DOHH2 (cell line): ENCODE measurements around the gene PES1.
"Not testable (repeated sequence)": the region's sequence is repeated elsewhere in the genome, so short reads cannot be mapped to it uniquely, and the experiment has no call there.

Experiments
- H3F3A ChIP-seq: fragments of 200-600 bp; sonication (generic), shearing (Covaris generic); 2 replicates; pipeline ENCODE4 v1.6.0; 2016; ENCODE audit warnings: antibody characterized with exemption, mild to moderate bottlenecking; ENCODE audit not compliant: control insufficient read depth, insufficient read depth
- H3K27ac ChIP-seq: fragments of 200-600 bp; sonication (generic); 2 replicates; pipeline ENCODE4 v1.5.1; 2014; ENCODE audit warnings: low read depth, mild to moderate bottlenecking, low read length, moderate library complexity
- H3K27me3 ChIP-seq: fragments of 200-600 bp; sonication (generic); 2 replicates; pipeline ENCODE4 v1.6.1; 2014; ENCODE audit warnings: mild to moderate bottlenecking, low read length, mixed read lengths; ENCODE audit not compliant: control insufficient read depth
- H3K36me3 ChIP-seq: fragments of 200-600 bp; sonication (generic); 2 replicates; pipeline ENCODE4 v1.6.1; 2014; ENCODE audit warnings: mild to moderate bottlenecking, low read length, moderate library complexity, mixed read lengths; ENCODE audit not compliant: control insufficient read depth
- H3K4me1 ChIP-seq: fragments of 200-600 bp; sonication (generic); 2 replicates; pipeline ENCODE4 v1.6.1; 2014; ENCODE audit warnings: mild to moderate bottlenecking, low read length, mixed read lengths; ENCODE audit not compliant: control insufficient read depth
- H3K4me2 ChIP-seq: fragments of 200-600 bp; sonication (generic); 2 replicates; pipeline ENCODE4 v1.6.0; 2014; ENCODE audit warnings: mild to moderate bottlenecking, low read length, moderate library complexity
- H3K4me3 ChIP-seq: fragments of 200-600 bp; sonication (generic); 2 replicates; pipeline ENCODE4 v1.5.1; 2014; ENCODE audit warnings: mild to moderate bottlenecking, low read length, mixed read lengths
- H3K79me2 ChIP-seq: fragments of 200-600 bp; sonication (generic); 2 replicates; pipeline ENCODE4 v1.6.1; 2014; ENCODE audit warnings: mild to moderate bottlenecking, low read length, mixed read lengths; ENCODE audit not compliant: control insufficient read depth
- H3K9me2 ChIP-seq: fragments of 200-600 bp; sonication (generic); replicated peaks from 2 replicates; pipeline ENCODE4 v1.6.1; 2014; ENCODE audit warnings: mild to moderate bottlenecking, low read length, mixed read lengths; ENCODE audit not compliant: control insufficient read depth
- H3K9me3 ChIP-seq: fragments of 200-600 bp; sonication (generic); 2 replicates; pipeline ENCODE4 v1.6.1; 2014; ENCODE audit warnings: antibody characterized with exemption, low read length, mixed read lengths; ENCODE audit not compliant: control insufficient read depth, insufficient read depth
- H4K20me1 ChIP-seq: fragments of 200-600 bp; sonication (generic); 2 replicates; pipeline ENCODE4 v1.6.0; 2014; ENCODE audit warnings: low read depth, mild to moderate bottlenecking, antibody characterized with exemption, low read length, moderate library complexity; ENCODE audit not compliant: control insufficient read depth, insufficient read depth
- EZH2phosphoT487 ChIP-seq: fragments of 200-600 bp; sonication (generic); IDR thresholded peaks from 2 replicates; pipeline ENCODE4 v1.6.1; 2017; ENCODE audit warnings: borderline replicate concordance, mild to moderate bottlenecking, antibody characterized with exemption, low read length, moderate library complexity, mixed read lengths
- TF ChIP-seq, protein P1 (sequence below): fragments of 200-600 bp; sonication (generic); IDR thresholded peaks from one replicate; pipeline ENCODE4 v1.5.1; 2014; ENCODE audit warnings: antibody characterized with exemption, mild to moderate bottlenecking, low read depth, low read length; ENCODE audit not compliant: poor library complexity, severe bottlenecking

The PES1 gene

DNA sequence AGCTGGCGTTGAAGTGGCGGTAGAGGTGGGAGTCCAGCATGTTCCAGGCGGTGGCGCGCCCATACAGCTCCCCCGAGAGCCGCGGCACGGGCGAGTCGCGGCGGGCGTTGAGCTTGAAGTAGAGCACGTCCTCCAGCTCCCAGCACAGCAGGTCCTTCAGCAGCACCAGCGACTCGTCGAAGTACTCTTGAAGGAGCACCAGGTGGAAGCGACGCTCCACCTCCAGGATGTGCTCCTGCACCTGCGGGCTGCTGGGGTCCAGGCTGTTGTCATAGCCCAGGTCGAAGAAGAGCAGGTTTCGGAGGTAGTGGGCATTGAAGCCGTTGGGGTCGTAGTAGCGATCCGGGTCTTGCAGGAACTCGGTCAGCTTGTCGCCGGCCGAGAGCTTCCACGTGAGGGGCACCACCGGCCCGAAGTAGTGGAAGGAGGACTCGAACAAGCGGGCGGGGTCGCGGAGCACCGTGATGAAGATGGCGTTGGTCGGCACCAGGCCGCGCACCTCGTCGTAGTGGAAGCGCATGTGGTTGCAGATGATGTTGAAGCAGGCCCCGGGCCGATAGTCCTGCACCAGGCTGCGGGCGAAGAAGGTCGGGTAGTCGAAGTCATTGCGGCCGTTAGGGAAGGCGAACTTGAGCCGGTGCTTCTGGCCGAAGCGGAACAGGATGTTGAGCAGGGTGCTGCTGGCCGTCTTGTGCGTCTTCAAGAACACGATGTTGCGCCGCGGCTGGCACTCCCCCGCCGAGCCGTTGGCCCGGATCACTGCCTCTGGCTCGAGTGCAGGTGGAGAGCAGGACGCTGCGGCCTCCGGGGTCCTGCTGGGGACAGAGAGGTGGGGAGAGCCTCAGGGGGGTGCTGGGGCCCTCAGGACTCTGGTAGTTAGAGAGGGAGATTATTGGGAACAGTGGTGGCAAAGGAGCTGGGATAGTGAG lies 36.2 kb downstream of the PES1 start:
- TF ChIP-seq, protein P1, sequence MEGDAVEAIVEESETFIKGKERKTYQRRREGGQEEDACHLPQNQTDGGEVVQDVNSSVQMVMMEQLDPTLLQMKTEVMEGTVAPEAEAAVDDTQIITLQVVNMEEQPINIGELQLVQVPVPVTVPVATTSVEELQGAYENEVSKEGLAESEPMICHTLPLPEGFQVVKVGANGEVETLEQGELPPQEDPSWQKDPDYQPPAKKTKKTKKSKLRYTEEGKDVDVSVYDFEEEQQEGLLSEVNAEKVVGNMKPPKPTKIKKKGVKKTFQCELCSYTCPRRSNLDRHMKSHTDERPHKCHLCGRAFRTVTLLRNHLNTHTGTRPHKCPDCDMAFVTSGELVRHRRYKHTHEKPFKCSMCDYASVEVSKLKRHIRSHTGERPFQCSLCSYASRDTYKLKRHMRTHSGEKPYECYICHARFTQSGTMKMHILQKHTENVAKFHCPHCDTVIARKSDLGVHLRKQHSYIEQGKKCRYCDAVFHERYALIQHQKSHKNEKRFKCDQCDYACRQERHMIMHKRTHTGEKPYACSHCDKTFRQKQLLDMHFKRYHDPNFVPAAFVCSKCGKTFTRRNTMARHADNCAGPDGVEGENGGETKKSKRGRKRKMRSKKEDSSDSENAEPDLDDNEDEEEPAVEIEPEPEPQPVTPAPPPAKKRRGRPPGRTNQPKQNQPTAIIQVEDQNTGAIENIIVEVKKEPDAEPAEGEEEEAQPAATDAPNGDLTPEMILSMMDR: no peak
- TF ChIP-seq EZH2phosphoT487: no peak
- no peak overlapping the region for H3K27ac ChIP-seq
- no peaks in the 10 kb centered on the region for H3K4me1 ChIP-seq
- H3K4me2 ChIP-seq: no peak overlapping the region
- H3F3A ChIP-seq: no peaks in the 10 kb centered on the region
- no peaks in the 10 kb centered on the region for H3K9me3 ChIP-seq
- H3K9me2 ChIP-seq: no peaks in the 10 kb centered on the region
- no peaks in the 10 kb centered on the region for H4K20me1 ChIP-seq
- H3K27me3 ChIP-seq: no peaks in the 10 kb centered on the region
- no peaks in the 10 kb centered on the region for H3K36me3 ChIP-seq
- no peak overlapping the region for H3K4me3 ChIP-seq
- H3K79me2 ChIP-seq: no peaks in the 10 kb centered on the region

DNA sequence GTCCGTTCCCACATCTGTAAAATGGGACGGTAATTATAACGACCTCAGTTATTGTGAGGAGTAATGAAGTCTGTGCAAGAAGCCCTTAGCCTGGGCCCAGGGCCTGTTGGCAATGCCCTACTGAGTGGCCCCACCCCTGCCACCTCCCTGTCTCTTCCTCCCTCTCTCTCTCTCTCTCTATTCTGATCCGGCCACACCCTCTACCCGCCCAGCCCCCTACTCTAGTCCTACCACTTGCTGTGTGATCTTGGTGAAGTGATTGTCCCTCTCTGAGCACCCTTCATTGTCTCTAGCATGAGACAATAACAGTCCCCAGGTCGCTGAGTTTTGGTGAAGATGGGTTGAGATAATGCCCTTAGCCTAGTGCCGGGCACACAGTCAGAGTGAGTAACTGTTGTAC lies 37.7 kb downstream of the PES1 start:
- Histone ChIP-seq H3K27ac (no peak overlapping the region), H4K20me1 (no peaks in the 10 kb centered on the region), H3K4me3 (no peak overlapping the region), H3K4me2 (no peak overlapping the region), H3K4me1 (no peaks in the 10 kb centered on the region), H3K9me3 (no peaks in the 10 kb centered on the region), H3K79me2 (no peaks in the 10 kb centered on the region), H3K27me3 (no peaks in the 10 kb centered on the region), H3F3A (no peaks in the 10 kb centered on the region), H3K9me2 (no peaks in the 10 kb centered on the region), H3K36me3 (no peaks in the 10 kb centered on the region)
- TF ChIP-seq, protein P1: no peak
- TF ChIP-seq EZH2phosphoT487: no peak

DNA sequence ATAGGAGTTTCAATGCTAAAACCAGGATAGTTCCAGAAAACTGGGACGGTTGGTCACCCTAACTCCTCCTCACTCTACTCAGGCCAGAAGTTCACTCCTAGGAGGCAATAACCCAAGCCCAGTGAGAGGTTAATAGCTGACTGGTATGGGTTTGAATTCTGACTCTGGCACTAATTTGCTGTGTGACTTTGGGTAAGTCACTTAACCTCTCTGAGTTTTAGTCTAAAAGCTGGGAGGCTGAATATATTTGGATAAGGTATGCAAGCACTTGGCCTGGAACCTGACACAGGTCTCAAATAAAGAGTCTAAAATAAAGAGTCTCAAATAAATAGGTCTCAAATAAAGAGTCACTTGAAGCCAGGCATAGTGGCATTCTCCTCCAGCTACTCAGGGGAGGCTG lies 39.0 kb downstream of the PES1 start:
- no peaks in the 10 kb centered on the region for H4K20me1 ChIP-seq
- no peaks in the 10 kb centered on the region for H3K4me1 ChIP-seq
- H3K79me2 ChIP-seq: no peaks in the 10 kb centered on the region
- H3K36me3 ChIP-seq: no peaks in the 10 kb centered on the region
- H3K27me3 ChIP-seq: no peaks in the 10 kb centered on the region
- no peak overlapping the region for H3K4me2 ChIP-seq
- no peaks in the 10 kb centered on the region for H3K9me2 ChIP-seq
- no peak for TF ChIP-seq EZH2phosphoT487
- TF ChIP-seq, protein P1: no peak
- H3K27ac ChIP-seq: no peak overlapping the region
- H3K4me3 ChIP-seq: no peak overlapping the region
- H3F3A ChIP-seq: no peaks in the 10 kb centered on the region
- H3K9me3 ChIP-seq: no peaks in the 10 kb centered on the region

DNA sequence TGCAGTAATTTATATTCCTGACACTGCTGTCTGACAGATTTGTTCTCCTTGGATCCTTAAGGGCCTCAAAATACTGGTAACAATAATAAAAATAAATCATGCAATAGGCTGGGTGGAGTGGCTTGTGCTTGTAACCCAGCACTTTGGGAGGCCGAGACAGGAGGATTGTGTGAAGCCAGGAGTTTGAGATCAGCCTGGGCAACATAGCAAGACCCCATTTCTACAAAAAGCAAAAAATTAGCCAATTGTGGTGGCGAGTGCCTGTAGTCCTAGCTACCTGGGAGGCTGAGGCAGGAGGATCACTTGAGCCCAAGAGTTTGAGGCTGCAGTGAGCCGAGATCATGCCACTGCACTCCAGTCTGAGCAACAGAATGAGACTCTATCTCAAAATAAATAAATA lies 39.9 kb downstream of the PES1 start:
- H3K27ac ChIP-seq, H3K36me3 ChIP-seq, H3K4me1 ChIP-seq, H3F3A ChIP-seq, H3K4me3 ChIP-seq, H3K27me3 ChIP-seq, H3K4me2 ChIP-seq, H3K9me2 ChIP-seq, H3K9me3 ChIP-seq, H4K20me1 ChIP-seq, H3K79me2 ChIP-seq: not testable (repeated sequence)
